Mucosa of stomach (tissue), 1 donor: ENCODE results near the gene CAMK2D.
"Not testable (repeated sequence)": the region's sequence is repeated elsewhere in the genome, so short reads cannot be mapped to it uniquely, and the experiment has no call there.

Source experiments
- H3K27me3 ChIP-seq: one replicate; pipeline ENCODE4 v1.7.0; 2013; ENCODE audit warnings: mild to moderate bottlenecking, low read length; ENCODE audit not compliant: control insufficient read depth, insufficient read depth
- H3K36me3 ChIP-seq: one replicate; pipeline ENCODE4 v1.7.0; 2013; ENCODE audit warnings: low read length; ENCODE audit not compliant: control insufficient read depth, insufficient read depth
- H3K4me1 ChIP-seq: one replicate; pipeline ENCODE4 v1.7.0; 2013; ENCODE audit warnings: mild to moderate bottlenecking, low read length; ENCODE audit not compliant: control insufficient read depth, insufficient read depth
- H3K4me3 ChIP-seq: one replicate; pipeline ENCODE4 v1.7.0; 2013; ENCODE audit warnings: low read length
- H3K9ac ChIP-seq: one replicate; pipeline ENCODE4 v1.7.0; 2013; ENCODE audit warnings: mild to moderate bottlenecking, low read length, moderate library complexity
- H3K9me3 ChIP-seq: one replicate; pipeline ENCODE4 v1.7.0; 2013; ENCODE audit warnings: mild to moderate bottlenecking, low read length, moderate library complexity; ENCODE audit not compliant: control insufficient read depth
- donor health status: Pancreatic carcinoma.

Gene CAMK2D

GRCh38 chr4:113781439-113782040 lies 20.0 kb upstream of the CAMK2D start:
- Histone ChIP-seq H3K27me3 (no peaks in the 10 kb centered on the region), H3K4me1 (no peaks in the 10 kb centered on the region)

GRCh38 chr4:113776679-113777078 lies 15.1 kb upstream of the CAMK2D start:
- no peaks in the 10 kb centered on the region for H3K9me3 ChIP-seq
- H3K36me3 ChIP-seq: no peaks in the 10 kb centered on the region
- H3K9ac ChIP-seq: no peak overlapping the region
- H3K4me1 ChIP-seq: no peaks in the 10 kb centered on the region
- H3K27me3 ChIP-seq: no peaks in the 10 kb centered on the region
- H3K4me3 ChIP-seq: no peak overlapping the region

More at GRCh38 chr4:113781439-113782040, 20.0 kb upstream of the CAMK2D start:
- H3K4me3 ChIP-seq: no peak overlapping the region
- H3K36me3 ChIP-seq: no peaks in the 10 kb centered on the region
- H3K9ac ChIP-seq: no peak overlapping the region
- H3K9me3 ChIP-seq: no peaks in the 10 kb centered on the region

GRCh38 chr4:113776016-113776415 lies 14.5 kb upstream of the CAMK2D start:
- Histone ChIP-seq H3K9me3 (no peaks in the 10 kb centered on the region), H3K4me3 (no peak overlapping the region), H3K27me3 (no peaks in the 10 kb centered on the region), H3K4me1 (no peaks in the 10 kb centered on the region), H3K36me3 (no peaks in the 10 kb centered on the region), H3K9ac (no peak overlapping the region)

- Histone ChIP-seq H3K27me3 (no peaks in the 10 kb centered on the region), H3K9ac (no peak overlapping the region), H3K4me1 (no peaks in the 10 kb centered on the region), H3K4me3 (no peak overlapping the region), H3K36me3 (no peaks in the 10 kb centered on the region), H3K9me3 (no peaks in the 10 kb centered on the region)
These were observed 12.2 kb upstream of the CAMK2D start for GRCh38 chr4:113773756-113774155.

GRCh38 chr4:113773014-113773413 lies 11.5 kb upstream of the CAMK2D start:
- H3K27me3 ChIP-seq: no peaks in the 10 kb centered on the region
- no peak overlapping the region for H3K4me3 ChIP-seq
- H3K4me1 ChIP-seq: no peaks in the 10 kb centered on the region
- no peaks in the 10 kb centered on the region for H3K9me3 ChIP-seq
- H3K9ac ChIP-seq: no peak overlapping the region
- H3K36me3 ChIP-seq: no peaks in the 10 kb centered on the region

GRCh38 chr4:113772319-113772718 lies 10.8 kb upstream of the CAMK2D start:
- no peaks in the 10 kb centered on the region for H3K4me1 ChIP-seq
- H3K36me3 ChIP-seq: no peaks in the 10 kb centered on the region
- no peaks in the 10 kb centered on the region for H3K27me3 ChIP-seq
- H3K4me3 ChIP-seq: no peak overlapping the region
- no peaks in the 10 kb centered on the region for H3K9me3 ChIP-seq
- no peak overlapping the region for H3K9ac ChIP-seq

GRCh38 chr4:113769744-113770143 lies 8.2 kb upstream of the CAMK2D start:
- Histone ChIP-seq H3K4me3 (no peak overlapping the region), H3K27me3 (no peaks in the 10 kb centered on the region), H3K9ac (no peak overlapping the region), H3K9me3 (no peaks in the 10 kb centered on the region), H3K36me3 (no peaks in the 10 kb centered on the region), H3K4me1 (no peaks in the 10 kb centered on the region)

GRCh38 chr4:113768952-113769351 lies 7.4 kb upstream of the CAMK2D start:
- Histone ChIP-seq H3K4me3 (no peak overlapping the region), H3K36me3 (no peaks in the 10 kb centered on the region), H3K9me3 (no peaks in the 10 kb centered on the region), H3K27me3 (no peaks in the 10 kb centered on the region), H3K9ac (no peak overlapping the region), H3K4me1 (no peaks in the 10 kb centered on the region)

- Histone ChIP-seq H3K4me3 (no peak overlapping the region), H3K36me3 (no peaks in the 10 kb centered on the region)
These were observed 5.3 kb upstream of the CAMK2D start for GRCh38 chr4:113766882-113767281.

GRCh38 chr4:113764720-113765264 lies 3.3 kb upstream of the CAMK2D start:
- peaks cover 5% of the 10 kb centered on the region for H3K4me1 ChIP-seq
- no peaks in the 10 kb centered on the region for H3K36me3 ChIP-seq
- no peak overlapping the region for H3K9ac ChIP-seq
- H3K4me3 ChIP-seq: no peak overlapping the region
- H3K9me3 ChIP-seq: no peaks in the 10 kb centered on the region
- H3K27me3 ChIP-seq: no peaks in the 10 kb centered on the region

More at GRCh38 chr4:113766882-113767281, 5.3 kb upstream of the CAMK2D start:
- no peaks in the 10 kb centered on the region for H3K27me3 ChIP-seq
- peaks cover 5% of the 10 kb centered on the region for H3K4me1 ChIP-seq
- H3K9me3 ChIP-seq: no peaks in the 10 kb centered on the region
- no peak overlapping the region for H3K9ac ChIP-seq

- H3K9ac ChIP-seq, H3K36me3 ChIP-seq, H3K27me3 ChIP-seq, H3K4me1 ChIP-seq, H3K9me3 ChIP-seq, H3K4me3 ChIP-seq: not testable (repeated sequence)
These were observed 2.4 kb upstream of the CAMK2D start for GRCh38 chr4:113763923-113764322.

- Histone ChIP-seq H3K9me3 (no peaks in the 10 kb centered on the region), H3K9ac (peak overlapping the region; percentile 74), H3K4me1 (peaks cover 12% of the 10 kb centered on the region), H3K36me3 (no peaks in the 10 kb centered on the region), H3K4me3 (peak overlapping the region; percentile 96), H3K27me3 (no peaks in the 10 kb centered on the region)
These were observed 1.4 kb upstream of the CAMK2D start for GRCh38 chr4:113763029-113763285.
